Colonic mucosa (tissue), 4 donors: ENCODE data around the gene OBSCN. TPM values are rescaled to one million over a fixed set of nuclear protein-coding genes. Genes with fewer than 3 reads are reported as not detected.

Source experiments
- DNase-seq: peaks from one replicate; pipeline ENCODE4 v3.0.0-alpha.2; 2020
- H3K27ac ChIP-seq: fragments of 200-600 bp; one replicate; pipeline ENCODE4 v1.8.0; 2021
- H3K27me3 ChIP-seq: fragments of 200-600 bp; one replicate; pipeline ENCODE4 v1.8.0; 2021
- H3K36me3 ChIP-seq: fragments of 200-600 bp; one replicate; pipeline ENCODE4 v1.8.0; 2021
- H3K4me1 ChIP-seq: fragments of 200-600 bp; one replicate; pipeline ENCODE4 v1.8.0; 2021; ENCODE audit warnings: mild to moderate bottlenecking
- H3K4me3 ChIP-seq: fragments of 200-600 bp; one replicate; pipeline ENCODE4 v1.8.0; 2021
- H3K9ac ChIP-seq, 2 donors: one replicate each; pipeline ENCODE4 v1.7.0; 2013; ENCODE audit warnings: control low read depth in 2 of 2, low read depth in 2 of 2, low read length in 2 of 2
- H3K9me3 ChIP-seq: fragments of 200-600 bp; one replicate; pipeline ENCODE4 v1.8.0; 2021
- CTCF ChIP-seq: fragments of 200-600 bp; IDR thresholded peaks from one replicate; pipeline ENCODE4 v1.8.0; 2022; ENCODE audit warnings: antibody characterized with exemption, mild to moderate bottlenecking
- intact Hi-C: fragments of 100-400 bp; cut with DNase I; formaldehyde crosslinking; loops from one replicate; pipeline ENCODE4 v1.14.1; 2022
- total RNA-seq, 2 donors: library from RNA; stranded (reverse); fragmentation: NEBNext Ultra II Directional in 1 of 2; extraction: Animal tissue kit (Norgen Biotek cat#: 25700) in 1 of 2; gene quantifications; one replicate each; pipeline ENCODE4 v1.2.1, GENCODE V29; 2021
- donor health status: healthy.
- donor health status: DM: no; HTN: no; CAD: no.
- donor health status: DM: no; HTN: no; CAD: no.

OBSCN gene
- total RNA-seq, 2 donors from 2014 or later: 3.6 to 7.9 TPM

- no peaks in the 10 kb centered on the region for H3K36me3 ChIP-seq
- no peak for DNase-seq
- no peaks in the 10 kb centered on the region for H3K9me3 ChIP-seq
- H3K4me3 ChIP-seq: no peak overlapping the region
- H3K9ac ChIP-seq: no peak overlapping the region
- no peak for TF ChIP-seq CTCF
- no peak overlapping the region for H3K27ac ChIP-seq
- intact Hi-C loops: no loop called here
- H3K27me3 ChIP-seq: no peaks in the 10 kb centered on the region
- H3K4me1 ChIP-seq: no peaks in the 10 kb centered on the region
Observed at GRCh38 chr1:228321435-228321834, 113.6 kb downstream of the OBSCN start.

- no peak overlapping the region for H3K4me3 ChIP-seq
- no peak overlapping the region for H3K27ac ChIP-seq
- no peaks in the 10 kb centered on the region for H3K27me3 ChIP-seq
- H3K9me3 ChIP-seq: no peaks in the 10 kb centered on the region
- H3K4me1 ChIP-seq: no peaks in the 10 kb centered on the region
- no peak for TF ChIP-seq CTCF
- intact Hi-C loops: no loop called here
- H3K36me3 ChIP-seq: no peaks in the 10 kb centered on the region
- no peak for DNase-seq
- no peak overlapping the region for H3K9ac ChIP-seq
Observed at GRCh38 chr1:228321895-228322294, 114.1 kb downstream of the OBSCN start.

GRCh38 chr1:228323401-228323800 lies 115.6 kb downstream of the OBSCN start:
- Histone ChIP-seq H3K9me3 (no peaks in the 10 kb centered on the region), H3K4me3 (no peak overlapping the region), H3K36me3 (no peaks in the 10 kb centered on the region), H3K27ac (no peak overlapping the region), H3K9ac (no peak overlapping the region), H3K27me3 (no peaks in the 10 kb centered on the region), H3K4me1 (no peaks in the 10 kb centered on the region)
- no peak for TF ChIP-seq CTCF
- DNase-seq: no peak
- intact Hi-C loops: no loop called here

- Histone ChIP-seq H3K9ac (no peak overlapping the region), H3K27me3 (no peaks in the 10 kb centered on the region), H3K36me3 (no peaks in the 10 kb centered on the region), H3K4me1 (no peaks in the 10 kb centered on the region), H3K9me3 (no peaks in the 10 kb centered on the region), H3K4me3 (no peak overlapping the region), H3K27ac (no peak overlapping the region)
- no peak for DNase-seq
- TF ChIP-seq CTCF: no peak
- intact Hi-C loops: no loop called here
Observed at GRCh38 chr1:228325267-228325666, 117.4 kb downstream of the OBSCN start.

GRCh38 chr1:228329887-228330286 lies 122.0 kb downstream of the OBSCN start:
- TF ChIP-seq CTCF: no peak
- no peak overlapping the region for H3K4me3 ChIP-seq
- H3K27me3 ChIP-seq: no peaks in the 10 kb centered on the region
- no peak for DNase-seq
- no peaks in the 10 kb centered on the region for H3K36me3 ChIP-seq
- H3K9me3 ChIP-seq: no peaks in the 10 kb centered on the region
- H3K4me1 ChIP-seq: no peaks in the 10 kb centered on the region
- intact Hi-C loops: no loop called here
- no peak overlapping the region for H3K27ac ChIP-seq
- H3K9ac ChIP-seq: no peak overlapping the region
